Trophoblast cell (in vitro differentiated cells and primary cell): ENCODE data around the gene CCNQ.

ENCODE experiments used
- DNase-seq, 2 donors: peaks; one replicate each; pipeline ENCODE4 v3.0.0-alpha.2; 2016
- H2AFZ ChIP-seq: 2 replicates; pipeline ENCODE4 v1.6.1; 2013; ENCODE audit warnings: low read length, moderate library complexity, mild to moderate bottlenecking; ENCODE audit not compliant: insufficient read depth, poor library complexity
- H2AK5ac ChIP-seq: 2 replicates; pipeline ENCODE4 v1.6.1; 2013; ENCODE audit warnings: mild to moderate bottlenecking, low read length
- H2BK120ac ChIP-seq: 2 replicates; pipeline ENCODE4 v1.6.1; 2013; ENCODE audit warnings: low read length, mild to moderate bottlenecking, moderate library complexity; ENCODE audit not compliant: insufficient read depth, poor library complexity
- H2BK12ac ChIP-seq: 2 replicates; pipeline ENCODE4 v1.6.1; 2013; ENCODE audit warnings: mild to moderate bottlenecking, low read length, moderate library complexity
- H2BK5ac ChIP-seq: 2 replicates; pipeline ENCODE4 v1.6.1; 2013; ENCODE audit warnings: low read length, low read depth, moderate library complexity, mild to moderate bottlenecking; ENCODE audit not compliant: poor library complexity
- H3K14ac ChIP-seq: 2 replicates; pipeline ENCODE4 v1.6.1; 2013; ENCODE audit warnings: mild to moderate bottlenecking, low read length
- H3K18ac ChIP-seq: 2 replicates; pipeline ENCODE4 v1.6.1; 2013; ENCODE audit warnings: mild to moderate bottlenecking, low read length
- H3K23ac ChIP-seq: 2 replicates; pipeline ENCODE4 v1.6.1; 2013; ENCODE audit warnings: low read length
- H3K27ac ChIP-seq: 2 replicates; pipeline ENCODE4 v1.5.1; 2013; ENCODE audit warnings: low read depth, mild to moderate bottlenecking, inconsistent platforms, low read length, moderate library complexity
- H3K27me3 ChIP-seq: 2 replicates; pipeline ENCODE4 v1.6.1; 2013; ENCODE audit warnings: inconsistent platforms, mild to moderate bottlenecking, low read length, moderate library complexity; ENCODE audit not compliant: insufficient read depth
- H3K36me3 ChIP-seq, 2 experiments: 1 replicate in 1 of 2; 2 replicates in 1 of 2; pipeline ENCODE4 v1.6.1; 2013; ENCODE audit warnings: low read length in 2 of 2, mild to moderate bottlenecking in 2 of 2, moderate library complexity in 1 of 2; ENCODE audit not compliant: insufficient read depth in 2 of 2, control insufficient read depth in 1 of 2
- H3K4ac ChIP-seq: 2 replicates; pipeline ENCODE4 v1.6.1; 2013; ENCODE audit warnings: low read depth, mild to moderate bottlenecking, low read length, moderate library complexity
- H3K4me1 ChIP-seq, 2 experiments: 1 replicate in 1 of 2; 2 replicates in 1 of 2; pipeline ENCODE4 v1.6.1; 2013; ENCODE audit warnings: low read length in 2 of 2, mild to moderate bottlenecking in 2 of 2, moderate library complexity in 1 of 2; ENCODE audit not compliant: insufficient read depth in 2 of 2, control insufficient read depth in 1 of 2
- H3K4me2 ChIP-seq: 2 replicates; pipeline ENCODE4 v1.6.1; 2013; ENCODE audit warnings: inconsistent platforms, mild to moderate bottlenecking, low read length, moderate library complexity
- H3K4me3 ChIP-seq: 2 replicates; pipeline ENCODE4 v1.5.1; 2013; ENCODE audit warnings: mild to moderate bottlenecking, low read depth, low read length, inconsistent platforms
- H3K79me1 ChIP-seq: one replicate; pipeline ENCODE4 v1.6.1; 2013; ENCODE audit warnings: low read length
- H3K79me2 ChIP-seq: 2 replicates; pipeline ENCODE4 v1.6.1; 2013; ENCODE audit warnings: low read length, mild to moderate bottlenecking; ENCODE audit not compliant: control insufficient read depth, insufficient read depth, poor library complexity
- H3K9ac ChIP-seq: 2 replicates; pipeline ENCODE4 v1.6.1; 2013; ENCODE audit warnings: mild to moderate bottlenecking, low read length
- H3K9me3 ChIP-seq: 2 replicates; pipeline ENCODE4 v1.6.1; 2013; ENCODE audit warnings: low read depth, mild to moderate bottlenecking, control low read depth, inconsistent platforms, low read length; ENCODE audit not compliant: insufficient read depth
- H4K12ac ChIP-seq: 2 replicates; pipeline ENCODE4 v1.6.1; 2013; ENCODE audit warnings: low read depth, mild to moderate bottlenecking, low read length, moderate library complexity
- H4K8ac ChIP-seq: 2 replicates; pipeline ENCODE4 v1.6.1; 2013; ENCODE audit warnings: low read depth, mild to moderate bottlenecking, low read length, moderate library complexity
- H4K91ac ChIP-seq: one replicate; pipeline ENCODE4 v1.6.1; 2013; ENCODE audit warnings: low read depth, mild to moderate bottlenecking, low read length, moderate library complexity
- WGBS: extraction: QIAGEN DNeasy Blood & Tissue Kit; methylation state at CpG from one replicate; pipeline ENCODE4 v1.1.7; 2013; ENCODE audit warnings: missing lambda C conversion rate; ENCODE audit not compliant: insufficient read length, insufficient coverage; ENCODE audit errors: extremely low coverage; 5-methylcytosine and 5-hydroxymethylcytosine counted together

Gene CCNQ

DNA sequence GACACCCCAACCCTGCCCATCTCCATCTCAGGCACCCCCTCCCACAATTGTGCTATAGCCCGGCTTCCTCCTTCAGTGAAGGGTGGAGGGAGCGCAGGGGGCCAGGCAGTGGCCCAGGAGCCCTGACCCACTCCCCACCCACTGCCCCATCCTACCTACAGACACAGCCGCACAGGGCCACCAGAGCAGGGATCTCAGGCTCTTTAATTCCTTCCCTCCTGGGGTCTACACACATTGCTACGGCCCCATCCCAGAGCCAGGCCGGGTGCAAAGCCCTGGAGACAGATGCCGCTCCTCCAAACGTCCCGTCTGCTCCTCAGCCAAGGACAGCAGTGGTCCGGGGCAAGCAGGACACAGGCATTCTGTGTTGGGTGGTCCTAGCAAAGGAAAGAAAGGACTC is 35.3 kb upstream of the CCNQ start:
- no peak overlapping the region for H2BK12ac ChIP-seq
- no peak overlapping the region for H3K18ac ChIP-seq
- no peak overlapping the region for H4K91ac ChIP-seq
- H4K12ac ChIP-seq: no peak overlapping the region
- no peak overlapping the region for H2AFZ ChIP-seq
- no peaks in the 10 kb centered on the region for H3K36me3 ChIP-seq
- DNase-seq: no peak
- no peak overlapping the region for H3K27ac ChIP-seq
- no peak overlapping the region for H3K4me3 ChIP-seq
- no peak overlapping the region for H3K23ac ChIP-seq
- no peak overlapping the region for H3K4ac ChIP-seq
- H3K27me3 ChIP-seq: no peaks in the 10 kb centered on the region
- H2AK5ac ChIP-seq: no peak overlapping the region
- no peaks in the 10 kb centered on the region for H3K79me2 ChIP-seq
- no peak overlapping the region for H3K4me2 ChIP-seq
- no peaks in the 10 kb centered on the region for H3K79me1 ChIP-seq
- no peak overlapping the region for H2BK5ac ChIP-seq
- H3K4me1 ChIP-seq: no peaks in the 10 kb centered on the region
- no peak overlapping the region for H3K14ac ChIP-seq
- no CpG with 5 or more reads among the region's 9 CpGs for WGBS
- no peak overlapping the region for H2BK120ac ChIP-seq
- H4K8ac ChIP-seq: no peak overlapping the region
- no peak overlapping the region for H3K9ac ChIP-seq
- peaks cover 2% of the 10 kb centered on the region for H3K9me3 ChIP-seq

DNA sequence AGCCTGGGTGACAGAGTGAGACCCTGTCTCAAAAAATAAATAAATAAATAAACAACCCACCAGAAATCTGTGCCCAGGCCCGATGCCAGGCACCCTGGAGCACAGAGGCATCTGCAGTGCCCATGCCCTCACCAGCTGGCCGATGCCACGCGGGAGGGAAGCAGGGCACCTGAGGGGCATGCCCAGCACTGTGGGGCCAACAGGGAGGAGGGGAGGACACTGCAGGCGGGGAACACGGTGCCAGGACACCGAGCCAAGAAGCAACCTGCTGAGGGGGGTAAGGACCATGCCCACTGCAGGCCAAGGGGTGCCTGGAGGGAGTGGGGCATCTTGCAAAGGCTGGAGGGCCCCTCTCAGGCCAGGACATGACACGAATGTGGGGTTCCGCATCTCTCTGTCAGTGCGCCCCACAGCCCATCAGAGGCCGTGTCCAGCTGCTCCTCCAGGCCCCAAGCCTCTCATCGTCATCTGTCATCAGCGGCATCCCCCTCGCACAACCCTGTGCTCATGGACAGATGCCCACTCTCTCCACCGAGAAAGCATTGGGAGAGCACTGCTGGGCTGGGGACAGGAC is 34.8 kb upstream of the CCNQ start:
- Histone ChIP-seq H3K9me3 (peaks cover 2% of the 10 kb centered on the region), H3K4me3 (no peak overlapping the region), H4K91ac (no peak overlapping the region), H2BK120ac (no peak overlapping the region), H3K18ac (no peak overlapping the region), H3K23ac (no peak overlapping the region), H4K8ac (no peak overlapping the region), H3K4me2 (no peak overlapping the region), H2AK5ac (no peak overlapping the region), H3K27me3 (no peaks in the 10 kb centered on the region), H2AFZ (no peak overlapping the region), H3K14ac (no peak overlapping the region), H2BK12ac (no peak overlapping the region), H3K4me1 (no peaks in the 10 kb centered on the region), H3K79me2 (no peaks in the 10 kb centered on the region), H3K36me3 (no peaks in the 10 kb centered on the region), H3K79me1 (no peaks in the 10 kb centered on the region), H2BK5ac (no peak overlapping the region), H3K4ac (no peak overlapping the region), H3K27ac (no peak overlapping the region), H4K12ac (no peak overlapping the region), H3K9ac (no peak overlapping the region)
- no peak for DNase-seq
- no CpG with 5 or more reads among the region's 15 CpGs for WGBS

DNA sequence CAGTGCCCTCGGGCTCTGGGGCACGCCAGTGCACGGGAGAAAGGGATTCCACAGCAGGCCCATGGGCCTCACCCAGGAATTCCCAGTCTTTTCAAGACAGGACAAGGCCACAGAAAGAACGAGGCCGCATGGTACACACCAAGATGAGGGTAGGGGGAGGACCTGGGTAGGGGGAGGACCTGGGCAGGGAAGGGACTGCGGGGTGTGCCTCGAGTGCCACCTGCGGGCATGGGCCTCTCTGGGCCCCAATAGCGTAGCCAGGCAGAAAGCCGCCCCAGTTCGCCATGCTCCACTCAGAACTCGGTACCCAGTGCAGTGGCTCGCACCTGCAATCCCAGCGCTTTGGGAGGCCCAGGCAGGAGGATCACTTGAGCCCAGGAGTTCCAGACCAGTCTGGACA is 34.1 kb upstream of the CCNQ start:
- no peak overlapping the region for H2AK5ac ChIP-seq
- WGBS: no CpG with 5 or more reads among the region's 14 CpGs
- no peak overlapping the region for H4K91ac ChIP-seq
- H3K27ac ChIP-seq: no peak overlapping the region
- no peak overlapping the region for H2BK12ac ChIP-seq
- H3K27me3 ChIP-seq: no peaks in the 10 kb centered on the region
- no peak overlapping the region for H2AFZ ChIP-seq
- H3K9me3 ChIP-seq: peaks cover 2% of the 10 kb centered on the region
- no peaks in the 10 kb centered on the region for H3K4me1 ChIP-seq
- H3K4me3 ChIP-seq: no peak overlapping the region
- H3K4ac ChIP-seq: no peak overlapping the region
- H3K9ac ChIP-seq: no peak overlapping the region
- DNase-seq: no peak
- H4K8ac ChIP-seq: no peak overlapping the region
- no peak overlapping the region for H3K4me2 ChIP-seq
- H2BK120ac ChIP-seq: no peak overlapping the region
- no peak overlapping the region for H2BK5ac ChIP-seq
- H3K18ac ChIP-seq: no peak overlapping the region
- H3K36me3 ChIP-seq: no peaks in the 10 kb centered on the region
- H4K12ac ChIP-seq: no peak overlapping the region
- H3K79me2 ChIP-seq: no peaks in the 10 kb centered on the region
- H3K79me1 ChIP-seq: no peaks in the 10 kb centered on the region
- no peak overlapping the region for H3K14ac ChIP-seq
- H3K23ac ChIP-seq: no peak overlapping the region

DNA sequence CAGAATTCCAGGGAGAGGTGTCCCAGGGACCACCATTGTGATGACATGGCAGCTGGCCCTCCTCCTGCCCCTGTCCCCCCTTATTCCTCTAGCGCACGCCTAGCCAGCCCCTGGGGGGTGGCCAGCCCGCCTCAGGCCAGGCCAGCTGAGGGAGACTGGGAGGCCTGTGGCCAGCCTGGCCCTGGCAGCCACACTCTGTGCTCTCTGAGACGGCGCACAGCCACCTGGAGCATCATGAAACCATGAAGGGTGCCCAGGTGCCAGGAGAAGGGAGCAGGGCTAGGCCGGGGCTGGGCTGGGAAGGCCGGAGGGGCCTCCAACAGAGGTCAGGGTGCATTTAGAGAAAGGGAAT is 33.6 kb upstream of the CCNQ start:
- Histone ChIP-seq H2BK5ac (no peak overlapping the region), H3K9ac (no peak overlapping the region), H4K8ac (no peak overlapping the region), H4K91ac (no peak overlapping the region), H3K14ac (no peak overlapping the region), H3K36me3 (no peaks in the 10 kb centered on the region), H3K79me2 (no peaks in the 10 kb centered on the region), H2BK12ac (no peak overlapping the region), H3K4me2 (no peak overlapping the region), H2AFZ (no peak overlapping the region), H4K12ac (no peak overlapping the region), H3K23ac (no peak overlapping the region), H3K9me3 (peaks cover 2% of the 10 kb centered on the region), H3K27me3 (no peaks in the 10 kb centered on the region), H2AK5ac (no peak overlapping the region), H3K4ac (no peak overlapping the region), H3K4me3 (no peak overlapping the region), H3K27ac (no peak overlapping the region), H3K18ac (no peak overlapping the region), H3K4me1 (no peaks in the 10 kb centered on the region), H2BK120ac (no peak overlapping the region), H3K79me1 (no peaks in the 10 kb centered on the region)
- no CpG with 5 or more reads among the region's 7 CpGs for WGBS
- no peak for DNase-seq
